Esophagus muscularis mucosa (tissue), 4 donors: ENCODE measurements around the gene TAS1R2. TPM values are rescaled to one million over a fixed set of nuclear protein-coding genes. Genes with fewer than 3 reads are reported as not detected.

Source experiments
- DNase-seq: peaks from one replicate; pipeline ENCODE4 v3.0.0-alpha.2; 2017; ENCODE audit errors: extremely low spot score
- H3K27ac ChIP-seq, 4 donors: fragments of 200-600 bp; sonication (generic); replicated peaks in 1 of 4; 1 replicate in 3 of 4; 2 replicates in 1 of 4; pipeline ENCODE4 v1.5.1; 2016 to 2019; ENCODE audit warnings: mild to moderate bottlenecking in 1 of 4
- H3K27me3 ChIP-seq, 4 donors: fragments of 200-600 bp; sonication (generic); one replicate each; pipeline versions ENCODE4 v1.5.1 to v1.6.0; 2016 to 2019
- H3K36me3 ChIP-seq, 4 donors: fragments of 200-600 bp; sonication (generic); one replicate each; pipeline ENCODE4 v1.5.1; 2016 to 2019
- H3K4me1 ChIP-seq, 4 donors: fragments of 200-600 bp; sonication (generic); one replicate each; pipeline ENCODE4 v1.5.1; 2016 to 2019
- H3K4me3 ChIP-seq, 4 donors: fragments of 200-600 bp; sonication (generic); 1 replicate in 2 of 4; 2 replicates in 2 of 4; pipeline ENCODE4 v1.5.1; 2016 to 2019; ENCODE audit warnings: mild to moderate bottlenecking in 4 of 4, moderate library complexity in 1 of 4
- H3K9me3 ChIP-seq, 4 donors: fragments of 200-600 bp; sonication (generic); 1 replicate in 3 of 4; 2 replicates in 1 of 4; pipeline ENCODE4 v1.5.1; 2016 to 2019
- EP300 ChIP-seq: sonication (generic); formaldehyde crosslinking; IDR thresholded peaks from one replicate; pipeline ENCODE4 v1.6.1; 2017; ENCODE audit warnings: antibody characterized with exemption
- POLR2A ChIP-seq: fragments of 450-650 bp; IDR thresholded peaks from one replicate; pipeline ENCODE4 v1.6.1; 2017; ENCODE audit warnings: antibody characterized with exemption, moderate library complexity, mild to moderate bottlenecking, low read depth
- POLR2AphosphoS5 ChIP-seq, 2 donors: sonication (generic); formaldehyde crosslinking; IDR thresholded peaks; one replicate each; pipeline ENCODE4 v1.6.1; 2017; ENCODE audit warnings: antibody characterized with exemption in 2 of 2
- WGBS: methylation state at CpG from one replicate; pipeline ENCODE4 v1.1.5; 2018; 5-methylcytosine and 5-hydroxymethylcytosine counted together
- intact Hi-C: fragments of 100-400 bp; cut with DNase I; formaldehyde crosslinking; loops from one replicate; pipeline ENCODE4 v1.15.1; 2023
- total RNA-seq, 4 donors: library from RNA; depleted of rRNA; stranded (reverse); fragments of >200 nt; gene quantifications; one replicate each; pipeline versions ENCODE4 v1.1.0 to v1.2.1, GENCODE V29; 2016
- TF ChIP-seq, protein P1 (sequence below), 3 experiments: fragments of 200-600 bp in 2 of 3; fragments of 450-650 bp in 1 of 3; sonication (generic) in 2 of 3; IDR thresholded peaks; one replicate each; pipeline ENCODE4 v1.5.1; 2017 to 2019; ENCODE audit warnings: antibody characterized with exemption in 3 of 3, mild to moderate bottlenecking in 2 of 3, moderate library complexity in 1 of 3

The TAS1R2 gene
- total RNA-seq, 4 donors from 2014 or later: not detected

DNA sequence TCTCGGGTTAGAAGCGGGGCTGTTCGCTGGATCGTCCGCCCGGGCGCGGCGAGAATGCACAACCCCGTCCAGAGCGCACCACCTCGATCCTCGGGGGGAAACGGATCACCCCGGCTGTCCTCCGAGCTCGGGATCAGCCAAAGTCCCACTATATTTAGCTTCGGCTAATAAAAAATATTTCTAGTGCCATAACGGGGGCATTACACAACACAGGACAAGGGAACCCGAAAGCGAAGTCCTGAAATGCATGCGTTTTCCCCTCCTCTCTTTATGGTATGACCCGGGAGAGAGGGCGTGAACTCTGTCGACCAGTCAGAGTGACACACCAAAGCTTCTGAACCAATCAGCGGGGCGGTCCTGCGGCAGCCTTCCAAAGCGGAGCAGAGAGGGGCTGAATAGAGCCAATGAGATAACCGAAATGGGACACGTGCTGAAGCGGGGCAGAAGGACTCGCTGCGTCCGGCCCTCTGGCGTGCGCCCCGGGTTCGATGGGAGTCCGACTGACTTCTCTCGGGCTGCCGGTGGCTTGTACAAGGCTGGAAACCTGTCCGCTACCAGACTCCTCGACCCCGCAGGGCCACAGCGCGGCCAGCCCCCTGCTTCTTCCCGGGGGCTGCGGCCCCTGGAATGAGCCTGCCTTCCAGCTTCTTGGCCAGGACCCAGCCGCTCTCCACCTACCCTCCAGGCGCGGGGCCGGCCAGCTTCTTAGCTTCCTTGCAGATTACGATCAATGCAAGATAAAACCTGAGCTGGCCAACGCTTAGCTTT is 43.2 kb upstream of the TAS1R2 start, which contains the start of gene ALDH4A1:
Gene ALDH4A1, minus strand, starts transcription at position 33 of the 768 bp plus-strand sequence. Its CDS starts 32 bp downstream, at position 1.
- intact Hi-C loops: loop anchor here (5.0 kb wide), 1 partner anchor 190 kb away; no protein-coding TSS in a partner anchor
- H3K27ac ChIP-seq: peak within 1 kb of the TSS; percentile 85 to 96 (median 89)

DNA sequence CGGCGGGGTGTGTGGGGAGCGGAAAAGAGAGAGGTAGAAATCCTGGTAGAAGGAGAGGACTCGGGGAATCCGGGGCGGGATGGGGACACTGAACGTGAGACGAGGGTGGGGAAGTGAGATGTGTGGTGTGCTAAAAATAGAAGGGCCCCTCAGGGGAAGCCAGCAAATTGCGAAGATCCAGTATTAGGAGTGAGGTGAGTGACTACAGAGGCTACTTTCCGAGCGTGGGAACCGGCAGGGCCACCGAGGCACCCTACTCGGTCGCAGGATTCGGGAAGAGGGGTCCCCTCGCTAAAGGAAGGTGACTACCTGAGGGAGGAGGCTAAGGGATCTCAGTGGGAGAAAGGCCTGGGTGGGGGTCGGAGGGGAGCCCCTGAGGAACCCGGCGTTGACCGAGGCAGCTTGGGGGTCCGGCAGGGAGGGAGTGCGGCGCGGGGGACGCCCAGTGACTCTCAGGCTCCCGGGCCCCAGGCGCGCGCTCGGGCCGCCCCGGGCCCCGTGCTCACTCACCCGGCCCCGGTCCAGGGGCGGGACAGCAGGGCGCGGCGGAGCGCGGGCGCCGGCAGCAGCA is 42.6 kb upstream of the TAS1R2 start:
- Histone ChIP-seq H3K4me3 (peak overlapping the region; percentile 75 to 93 (median 82)), H3K27ac (peak overlapping the region; percentile 85 to 96 (median 89)), H3K36me3 (peaks cover 0 to 18% (median 2%) of the 10 kb centered on the region in 4 donors), H3K4me1 (peaks cover 15 to 32% (median 23%) of the 10 kb centered on the region in 4 donors), H3K27me3 (no peaks in the 10 kb centered on the region), H3K9me3 (no peaks in the 10 kb centered on the region)
- intact Hi-C loops: loop anchor here (5.0 kb wide), 1 partner anchor 190 kb away; no protein-coding TSS in a partner anchor
- DNase-seq: no peak
- TF ChIP-seq POLR2A: no peak
- TF ChIP-seq, protein P1, sequence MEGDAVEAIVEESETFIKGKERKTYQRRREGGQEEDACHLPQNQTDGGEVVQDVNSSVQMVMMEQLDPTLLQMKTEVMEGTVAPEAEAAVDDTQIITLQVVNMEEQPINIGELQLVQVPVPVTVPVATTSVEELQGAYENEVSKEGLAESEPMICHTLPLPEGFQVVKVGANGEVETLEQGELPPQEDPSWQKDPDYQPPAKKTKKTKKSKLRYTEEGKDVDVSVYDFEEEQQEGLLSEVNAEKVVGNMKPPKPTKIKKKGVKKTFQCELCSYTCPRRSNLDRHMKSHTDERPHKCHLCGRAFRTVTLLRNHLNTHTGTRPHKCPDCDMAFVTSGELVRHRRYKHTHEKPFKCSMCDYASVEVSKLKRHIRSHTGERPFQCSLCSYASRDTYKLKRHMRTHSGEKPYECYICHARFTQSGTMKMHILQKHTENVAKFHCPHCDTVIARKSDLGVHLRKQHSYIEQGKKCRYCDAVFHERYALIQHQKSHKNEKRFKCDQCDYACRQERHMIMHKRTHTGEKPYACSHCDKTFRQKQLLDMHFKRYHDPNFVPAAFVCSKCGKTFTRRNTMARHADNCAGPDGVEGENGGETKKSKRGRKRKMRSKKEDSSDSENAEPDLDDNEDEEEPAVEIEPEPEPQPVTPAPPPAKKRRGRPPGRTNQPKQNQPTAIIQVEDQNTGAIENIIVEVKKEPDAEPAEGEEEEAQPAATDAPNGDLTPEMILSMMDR (IDR thresholded peaks at IDR 0.05): no peak
- under 1% methylated on average over 31 of the region's 44 CpGs for WGBS

More for the DNA sequence above, 43.2 kb upstream of the TAS1R2 start, which contains the start of gene ALDH4A1:
- TF ChIP-seq POLR2AphosphoS5 (IDR thresholded peaks at IDR 0.05): peak; percentile 66 to 81
- TF ChIP-seq, protein P1 (IDR thresholded peaks at IDR 0.05): peak in 1 of 3 experiments; percentile 5
- no peak for TF ChIP-seq POLR2A
- TF ChIP-seq EP300: no peak
- peak; percentile 100 for DNase-seq
- WGBS: 0% methylated on average over 17 of the region's 55 CpGs
- H3K4me3 ChIP-seq: peak within 1 kb of the TSS; percentile 75 to 93 (median 82)
- H3K36me3 ChIP-seq: peaks cover 0 to 13% (median 3%) of the 10 kb centered on the region in 4 donors
- peaks cover 22 to 39% (median 30%) of the 10 kb centered on the region in 4 donors for H3K4me1 ChIP-seq
- H3K27me3 ChIP-seq: no peaks in the 10 kb centered on the region
- no peaks in the 10 kb centered on the region for H3K9me3 ChIP-seq

DNA sequence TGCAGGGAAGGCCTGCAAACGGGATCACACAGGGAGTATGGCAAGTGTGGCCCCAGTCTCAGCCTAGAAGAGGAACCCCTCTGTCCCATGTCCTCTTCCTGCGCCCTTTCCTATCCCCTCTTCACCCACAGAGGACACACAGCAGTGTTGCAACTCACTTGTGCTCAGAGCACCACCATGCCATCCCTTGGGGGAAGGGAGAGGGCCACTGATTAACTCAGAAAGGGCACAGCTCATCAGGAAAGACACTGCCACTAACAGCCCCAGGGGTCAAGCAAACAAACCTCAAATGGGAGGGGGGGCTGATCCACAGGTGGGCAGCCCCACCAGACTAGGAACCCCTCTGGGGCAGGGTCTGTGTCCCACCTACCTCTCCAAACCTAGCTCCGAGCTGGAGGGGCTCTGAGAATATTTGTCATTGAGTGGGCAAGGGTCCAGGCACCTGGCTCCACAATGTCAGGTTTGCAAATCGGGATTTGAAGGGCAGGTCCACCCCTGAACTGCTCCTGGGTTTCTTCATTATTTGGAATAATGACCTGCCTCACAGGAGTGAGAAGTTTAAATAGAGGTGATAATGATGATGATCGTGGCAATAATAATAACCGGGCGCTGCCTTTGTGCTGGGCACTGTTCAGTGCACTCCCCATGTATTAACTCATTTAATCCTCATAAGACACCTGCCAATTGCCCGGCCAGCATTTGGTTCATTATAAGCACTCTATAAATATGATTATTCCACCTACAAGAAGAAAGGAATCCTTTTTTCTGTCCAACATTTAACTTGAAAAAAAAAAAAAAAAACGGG is 41.9 kb upstream of the TAS1R2 start:
- peaks cover 14 to 25% (median 20%) of the 10 kb centered on the region in 4 donors for H3K4me1 ChIP-seq
- no peaks in the 10 kb centered on the region for H3K27me3 ChIP-seq
- H3K9me3 ChIP-seq: no peaks in the 10 kb centered on the region
- peaks cover 0 to 18% (median 2%) of the 10 kb centered on the region in 4 donors for H3K36me3 ChIP-seq
- 37% methylated on average over 9 of the region's 9 CpGs for WGBS
- peak overlapping the region; percentile 75 to 93 (median 82) for H3K4me3 ChIP-seq
- peak overlapping the region; percentile 85 to 96 (median 89) for H3K27ac ChIP-seq
- no peak for DNase-seq
- intact Hi-C loops: loop anchor here (5.0 kb wide), 1 partner anchor 191 kb away; no protein-coding TSS in a partner anchor
- TF ChIP-seq, protein P1 (IDR thresholded peaks at IDR 0.05): no peak
- TF ChIP-seq POLR2AphosphoS5 (IDR thresholded peaks at IDR 0.05) (no peak), EP300 (no peak), POLR2A (no peak)

DNA sequence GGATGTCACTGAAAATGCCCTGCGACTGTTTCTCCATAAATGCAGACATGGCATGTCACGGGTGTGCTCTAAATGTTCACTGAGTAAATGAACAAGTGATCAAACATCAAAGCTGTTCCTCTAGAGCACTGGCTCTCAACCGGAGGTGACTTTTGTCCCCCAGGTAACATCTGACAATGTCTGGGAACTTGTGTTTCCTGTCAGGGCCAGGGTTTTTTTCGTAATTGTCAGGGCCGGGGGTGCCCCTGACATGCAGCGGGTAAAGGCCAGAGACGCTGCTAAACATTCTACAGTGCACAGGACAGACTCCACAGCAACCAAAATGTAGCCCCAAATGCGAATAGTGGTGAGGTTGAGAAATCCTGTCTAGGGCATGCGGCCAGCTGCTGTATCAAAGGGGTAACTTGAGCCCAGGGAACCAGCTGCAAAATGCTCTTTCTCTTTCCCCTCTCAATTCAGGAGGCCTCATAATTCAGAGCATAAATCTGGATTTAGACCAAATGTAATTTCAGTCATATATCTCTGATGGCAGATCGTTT is 40.9 kb upstream of the TAS1R2 start:
- TF ChIP-seq POLR2AphosphoS5 (IDR thresholded peaks at IDR 0.05): no peak
- TF ChIP-seq, protein P1 (IDR thresholded peaks at IDR 0.05): no peak
- no peak for TF ChIP-seq POLR2A
- no peak for TF ChIP-seq EP300
- WGBS: 89% methylated on average over 10 of the region's 10 CpGs
- Histone ChIP-seq H3K4me1 (peaks cover 14 to 26% (median 20%) of the 10 kb centered on the region in 4 donors), H3K27ac (no peak overlapping the region), H3K4me3 (no peak overlapping the region), H3K36me3 (peaks cover 0 to 13% (median 0%) of the 10 kb centered on the region in 4 donors), H3K27me3 (no peaks in the 10 kb centered on the region), H3K9me3 (no peaks in the 10 kb centered on the region)
- intact Hi-C loops: loop anchor here (5.0 kb wide), 1 partner anchor 192 kb away; no protein-coding TSS in a partner anchor
- no peak for DNase-seq
